Measurements from ENCODE around the gene DHX32.
A peak's percentile ranks its signal among the peaks of the same experiment; 100 is the strongest.
"Not testable (repeated sequence)": the region's sequence is repeated elsewhere in the genome, so short reads cannot be mapped to it uniquely, and the experiment has no call there.

The DHX32 gene

DNA sequence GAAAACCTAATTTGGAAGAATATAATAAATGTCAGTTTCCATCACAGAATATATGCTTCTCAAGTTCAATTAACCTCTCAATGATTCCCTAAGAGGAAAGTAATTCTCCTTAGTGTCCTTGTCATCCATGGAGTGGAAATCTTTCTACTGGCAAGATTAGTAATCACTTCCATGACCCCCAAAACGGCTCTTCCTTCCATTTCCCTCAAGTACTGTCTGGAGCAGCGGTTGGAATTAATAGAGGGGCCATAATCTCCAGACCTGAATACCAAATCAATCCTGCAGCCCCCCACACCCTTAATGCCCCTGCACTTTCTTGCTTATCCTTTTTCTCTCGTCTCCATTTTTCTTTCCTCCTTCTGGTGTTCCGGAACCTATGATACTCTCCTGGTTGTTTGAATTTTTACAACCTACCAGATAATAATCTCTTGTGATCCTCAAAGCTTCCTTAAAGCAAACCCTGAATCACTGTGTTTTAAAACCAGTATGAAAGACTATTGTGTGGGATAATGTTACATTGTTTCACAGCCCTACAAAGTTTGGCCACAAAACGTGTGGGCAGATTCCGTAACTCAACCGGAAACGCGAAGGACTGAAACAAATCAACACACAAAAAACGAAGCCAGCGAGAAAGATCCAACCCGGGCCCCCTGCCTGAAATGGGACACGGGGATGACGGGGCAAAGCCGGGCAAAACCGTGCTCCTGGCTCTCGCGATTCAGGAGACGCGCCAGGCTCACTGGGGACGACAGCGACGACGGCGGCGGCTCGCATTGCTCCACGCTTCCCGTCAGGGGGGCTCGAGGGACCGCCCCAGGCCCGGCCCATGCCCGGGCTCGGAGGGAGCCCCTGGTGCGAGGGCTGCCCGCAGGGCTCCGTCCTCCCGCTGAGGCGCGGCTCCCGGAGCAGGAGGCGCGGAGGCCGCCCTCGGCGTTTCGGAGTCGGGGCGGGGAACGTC lies 14.3 kb upstream of the DHX32 start:
- DNase-seq, result peak; percentile 7

DNA sequence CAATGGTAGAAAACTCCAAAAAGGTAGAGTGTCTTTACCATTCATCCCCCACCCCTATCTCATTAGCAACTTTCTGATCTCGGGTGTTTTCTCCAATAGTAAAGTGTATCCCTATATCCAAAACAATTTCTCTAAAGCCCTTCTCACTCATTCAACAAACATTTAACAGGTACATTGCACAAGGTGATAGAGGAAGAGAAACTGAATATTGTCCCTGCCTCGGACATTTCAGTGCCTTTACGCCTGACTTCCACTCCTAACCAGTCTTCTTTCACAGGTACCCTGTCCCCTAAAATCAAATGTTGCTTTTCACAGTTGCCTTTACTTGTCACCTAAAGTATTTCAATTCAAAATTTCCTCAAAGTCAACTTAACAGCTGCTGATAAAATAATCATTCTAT lies 13.1 kb upstream of the DHX32 start:
- DNase-seq, result not testable (repeated sequence)

DNA sequence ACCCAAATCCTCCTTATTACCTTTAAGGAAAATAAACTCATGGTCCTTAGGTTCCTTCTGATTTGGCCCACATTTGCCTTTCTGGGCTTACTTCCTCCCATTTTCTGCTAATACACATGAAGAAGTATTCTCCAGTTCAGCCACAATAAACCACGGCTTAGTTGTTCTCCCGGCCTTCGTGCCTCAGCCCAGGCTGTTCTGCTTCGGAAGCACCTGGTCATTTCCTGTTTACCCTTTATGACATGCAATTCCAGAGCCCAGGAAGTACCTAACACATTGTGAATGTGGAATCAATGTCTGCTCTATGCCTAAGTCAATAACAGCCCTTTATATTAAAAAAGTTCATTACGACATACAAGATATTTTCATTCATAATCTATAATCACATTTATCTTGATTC lies 11.3 kb upstream of the DHX32 start:
- DNase-seq, result not testable (repeated sequence)

DNA sequence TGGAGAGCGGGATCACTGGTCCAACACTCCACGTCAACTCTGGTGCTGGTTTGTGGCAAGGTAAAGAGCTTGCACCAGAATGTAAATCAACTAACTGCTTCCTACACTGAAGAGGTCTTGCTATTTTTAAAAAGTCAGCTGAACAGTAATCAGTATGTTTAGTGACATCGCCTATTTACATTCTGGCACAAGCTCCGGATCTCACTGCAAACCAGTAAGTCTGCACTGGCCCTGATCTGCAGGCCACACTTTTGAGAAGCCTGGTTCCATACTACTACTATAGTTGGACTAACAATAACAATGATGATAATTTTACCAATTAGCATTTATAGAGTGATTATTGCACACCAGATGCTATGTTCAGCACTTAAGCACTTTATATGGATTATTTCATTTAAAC lies 8.3 kb upstream of the DHX32 start:
- DNase-seq, result not testable (repeated sequence)

DNA sequence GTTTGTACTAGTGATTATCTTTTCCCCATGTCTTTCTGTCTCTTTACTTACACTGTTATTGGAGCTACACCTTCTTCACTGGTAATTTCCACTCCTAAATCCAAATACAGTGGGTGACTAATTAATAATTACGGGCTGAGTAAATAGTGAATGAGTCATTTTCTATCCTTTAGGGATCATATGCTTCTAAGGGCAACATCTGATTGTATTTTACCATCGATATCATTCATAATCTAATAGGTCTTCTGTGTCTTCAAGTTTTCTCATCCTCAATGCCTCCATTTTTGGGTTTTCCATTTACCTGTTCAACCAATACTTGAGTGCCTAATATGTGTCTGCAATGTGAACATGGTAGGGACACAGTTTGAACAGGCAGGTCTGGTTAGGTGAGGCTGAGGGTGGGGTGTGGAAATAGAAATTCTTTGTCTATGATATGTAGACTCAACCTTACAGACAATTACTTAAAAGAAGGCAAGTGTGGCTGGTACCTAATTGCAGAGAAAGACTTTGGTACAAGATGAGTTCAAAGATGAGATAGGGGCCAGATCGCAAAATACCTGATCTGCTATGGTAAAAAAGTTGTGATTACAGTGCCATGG lies 5.9 kb upstream of the DHX32 start:
- DNase-seq, result no peak

DNA sequence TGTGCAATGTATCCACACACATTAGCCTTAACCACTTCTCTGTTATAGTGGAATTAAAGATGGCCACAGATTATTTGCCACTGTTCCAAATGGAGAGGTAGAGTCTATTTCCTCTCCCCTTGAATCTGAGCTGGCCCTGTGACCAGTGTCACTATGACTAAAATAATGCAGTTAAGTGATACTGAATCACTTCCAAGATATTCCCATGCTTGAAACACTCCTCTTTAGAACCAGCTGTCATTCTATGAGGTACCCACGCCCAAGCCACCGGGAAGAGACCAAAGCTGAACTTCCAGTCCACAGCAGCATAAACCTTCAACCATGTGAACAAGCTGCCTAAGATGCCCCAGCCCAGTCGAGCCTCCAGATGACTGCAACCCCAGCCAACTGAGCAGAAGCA lies 2.1 kb upstream of the DHX32 start:
- no peak for DNase-seq

DNA sequence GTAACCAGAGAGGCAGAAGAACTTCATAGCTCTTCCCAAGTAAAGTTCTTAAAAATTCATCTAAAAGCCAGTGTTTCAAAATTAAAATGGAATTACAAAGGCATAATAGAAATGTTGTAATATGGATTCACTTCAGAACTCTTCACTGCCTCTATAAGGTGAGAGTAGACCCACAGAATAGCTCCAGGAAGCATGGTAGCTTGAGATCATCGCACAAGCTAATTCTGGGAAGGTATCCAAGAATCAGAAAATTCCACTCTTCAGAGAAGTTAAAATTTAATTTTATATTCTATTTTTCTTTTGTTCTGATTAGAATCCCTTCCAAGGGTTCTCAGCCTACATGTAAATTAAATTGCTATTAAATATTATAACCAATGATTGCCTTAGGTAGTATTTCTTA lies 1.5 kb upstream of the DHX32 start:
- DNase-seq, result no peak

DNA sequence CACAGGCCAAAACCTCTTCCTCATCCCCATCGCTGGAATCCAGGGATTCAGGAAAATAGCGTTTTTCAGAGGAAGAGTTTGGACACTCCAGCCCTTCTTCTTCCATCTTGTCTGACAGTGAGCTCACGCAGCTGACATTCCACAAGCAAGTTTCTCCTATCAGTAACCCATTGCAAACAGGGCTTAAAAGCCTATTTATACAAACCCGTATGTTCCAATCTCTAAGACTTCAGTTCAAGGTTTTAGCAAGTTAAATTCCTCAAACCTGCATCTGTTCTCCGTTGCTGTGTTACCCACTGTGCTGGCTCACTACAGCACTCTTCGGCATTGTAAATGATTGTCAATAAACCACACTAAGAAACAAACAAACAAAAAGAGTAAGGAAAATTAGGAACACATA lies 373 bp downstream of the DHX32 start:
- no peak for DNase-seq

DNA sequence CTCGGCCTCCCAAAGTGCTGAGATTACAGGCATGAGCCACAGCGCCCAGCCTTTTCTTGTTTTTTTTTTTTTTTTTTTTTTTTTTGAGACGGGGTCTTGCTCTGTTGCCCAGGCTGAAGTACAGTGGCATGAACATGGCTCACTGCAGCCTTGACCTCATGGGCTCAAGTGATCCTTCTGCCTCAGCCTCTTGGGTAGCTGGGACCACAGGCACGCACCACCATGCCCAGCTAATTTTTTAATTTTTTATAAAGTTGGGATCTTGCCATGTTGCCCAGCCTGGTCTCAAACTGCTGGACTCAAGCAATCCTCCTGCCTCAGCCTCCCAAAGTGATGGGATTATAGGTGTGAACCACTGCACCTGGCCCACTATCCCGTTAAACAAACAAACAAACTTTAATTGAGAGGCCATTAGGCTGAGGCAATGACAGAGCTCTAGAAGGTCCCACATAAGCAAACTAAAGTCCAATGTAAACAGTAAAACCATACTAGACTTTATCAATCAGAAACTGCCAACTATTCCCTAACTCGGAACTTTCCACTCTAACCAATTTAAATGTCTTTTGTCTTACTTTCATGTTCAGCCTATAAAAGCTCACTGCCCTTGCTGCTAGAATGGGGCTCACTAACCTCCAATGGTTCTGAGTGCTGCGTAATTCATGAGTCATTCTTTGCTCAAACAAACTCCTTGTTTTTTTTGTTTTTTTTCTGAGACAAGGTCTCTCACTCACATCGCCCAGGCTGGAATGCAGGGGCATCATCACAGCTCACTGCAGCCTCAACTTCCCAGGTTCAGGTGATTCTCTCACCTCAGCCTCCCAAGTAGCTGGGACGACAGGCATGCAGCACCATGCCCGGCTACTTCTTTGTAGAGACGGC lies 1.9 kb downstream of the DHX32 start:
- DNase-seq, result no peak

DNA sequence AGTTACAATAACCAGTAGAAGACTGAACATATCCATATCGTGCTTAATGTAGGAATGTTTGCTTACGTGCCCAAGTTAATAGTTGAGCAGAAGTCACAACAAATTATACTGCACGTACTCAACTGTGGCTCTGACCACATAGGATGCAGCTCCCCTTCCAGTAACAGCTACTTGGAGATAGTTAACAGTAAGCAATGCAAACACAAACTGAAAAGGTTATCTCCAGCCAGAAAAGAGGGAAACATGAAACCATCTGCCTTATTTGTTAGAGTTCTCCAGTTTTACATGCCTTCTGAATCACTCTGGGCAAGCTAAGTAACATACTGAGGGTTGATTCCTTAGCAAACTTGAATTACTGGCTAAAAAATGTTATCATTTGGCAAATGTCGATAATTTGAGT lies 9.8 kb downstream of the DHX32 start:
- no peak for DNase-seq

DNA sequence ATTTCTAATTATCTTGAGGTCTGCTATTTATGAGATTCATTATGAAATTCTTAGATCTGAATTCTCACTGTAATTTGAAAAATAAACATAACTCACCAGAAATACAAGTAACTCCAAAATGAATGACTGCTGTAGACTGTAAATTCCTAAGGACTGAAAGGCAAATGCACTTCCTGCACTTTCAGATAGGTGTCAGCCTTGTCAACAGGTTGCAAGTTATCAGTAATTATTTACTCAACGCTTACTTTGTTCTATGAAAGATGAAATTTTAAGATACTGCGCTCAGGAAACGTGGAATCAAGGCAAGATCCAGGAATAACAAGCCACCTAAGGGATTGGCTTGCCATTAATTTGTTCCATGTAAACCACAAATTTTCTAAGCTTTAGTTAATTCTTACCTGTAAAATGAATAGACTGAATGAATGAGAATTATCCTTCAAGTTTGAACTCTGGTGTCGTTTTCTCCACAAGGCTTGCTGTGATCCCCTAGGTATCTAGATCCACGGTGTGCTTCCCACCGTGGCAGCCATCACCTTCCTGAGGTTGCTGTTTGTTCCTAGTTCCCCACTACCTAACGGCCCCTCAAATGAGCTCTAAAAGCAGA lies 12.6 kb downstream of the DHX32 start:
- DNase-seq, result no peak

DNA sequence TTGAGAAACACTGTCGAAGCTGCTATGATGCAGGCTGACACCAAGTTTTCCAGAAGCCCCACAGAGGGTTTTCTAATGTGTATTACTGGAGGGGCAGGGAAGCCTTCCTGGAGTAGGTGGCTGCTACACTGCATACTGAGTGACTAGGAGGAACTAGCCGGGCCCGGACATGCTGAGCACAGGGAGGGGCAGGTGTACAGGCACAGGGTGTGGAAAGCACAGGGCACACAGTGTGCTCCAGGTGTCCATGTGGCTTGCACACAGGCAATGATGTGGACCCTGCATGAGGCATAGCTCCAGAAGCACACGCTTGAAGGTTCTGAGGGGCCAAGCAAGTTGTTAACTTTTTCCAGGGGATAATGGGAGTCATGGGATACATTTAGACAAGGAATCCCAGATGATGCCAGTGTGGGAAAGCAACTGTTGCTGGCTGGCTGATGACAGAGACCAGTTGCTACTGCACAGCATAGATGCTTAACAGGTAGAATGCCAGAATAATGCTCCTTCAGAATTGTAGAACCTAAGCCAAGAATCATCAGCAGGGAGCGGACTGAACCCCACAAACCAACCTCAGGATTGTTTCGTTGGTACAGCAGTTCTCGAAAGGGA lies 14.6 kb downstream of the DHX32 start:
- DNase-seq, result no peak

DNA sequence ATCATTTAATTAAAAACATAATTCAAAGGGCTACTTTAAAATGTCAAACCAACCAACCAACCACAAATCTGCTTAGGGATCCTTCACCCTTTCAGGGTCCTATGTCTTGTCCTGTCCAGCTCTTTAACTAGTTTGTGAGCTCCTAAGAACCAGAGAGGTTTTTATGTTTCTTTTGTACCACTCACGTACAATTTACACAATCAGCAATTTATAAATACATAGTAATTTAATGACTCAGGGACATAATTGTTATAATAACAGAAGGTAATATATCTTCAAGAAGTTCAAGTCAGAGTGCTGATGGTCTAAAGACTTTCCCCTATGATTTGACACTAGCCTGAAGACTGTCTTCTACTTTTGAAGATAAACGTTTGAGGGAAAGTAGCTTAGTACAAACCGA lies 16.0 kb downstream of the DHX32 start:
- no peak for DNase-seq

DNA sequence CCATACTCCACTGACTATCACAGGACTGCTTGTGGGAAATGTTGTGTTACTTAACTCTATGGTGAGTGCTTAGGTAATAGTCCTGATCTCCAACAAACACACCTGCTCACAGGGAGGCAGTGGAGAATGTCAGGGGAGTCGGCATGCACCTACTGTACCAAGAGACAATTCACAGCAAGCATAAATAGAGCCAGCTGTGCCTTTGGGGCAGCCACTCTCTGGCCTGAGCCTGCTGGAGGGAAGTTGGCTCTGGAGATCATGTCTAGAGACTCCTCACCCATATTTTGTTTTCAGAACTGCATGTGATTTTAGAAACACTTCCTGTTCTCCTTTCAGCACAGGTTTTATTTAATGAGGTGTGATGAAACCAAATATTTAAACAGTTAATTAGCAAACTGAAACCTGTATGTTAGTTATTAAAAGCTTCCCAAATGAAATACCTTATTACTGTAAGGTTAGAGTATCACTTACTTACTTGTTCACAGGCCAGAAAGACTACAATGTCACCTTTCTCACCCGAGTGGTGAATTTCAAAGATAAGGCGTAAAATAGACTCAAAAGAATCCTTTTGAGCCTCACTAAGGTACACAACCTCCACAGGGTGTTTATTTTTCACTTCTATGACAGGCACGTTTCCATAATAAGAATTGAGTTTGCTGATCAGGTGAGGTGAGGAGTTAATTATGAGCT lies 21.8 kb downstream of the DHX32 start:
- DNase-seq, result no peak

DNA sequence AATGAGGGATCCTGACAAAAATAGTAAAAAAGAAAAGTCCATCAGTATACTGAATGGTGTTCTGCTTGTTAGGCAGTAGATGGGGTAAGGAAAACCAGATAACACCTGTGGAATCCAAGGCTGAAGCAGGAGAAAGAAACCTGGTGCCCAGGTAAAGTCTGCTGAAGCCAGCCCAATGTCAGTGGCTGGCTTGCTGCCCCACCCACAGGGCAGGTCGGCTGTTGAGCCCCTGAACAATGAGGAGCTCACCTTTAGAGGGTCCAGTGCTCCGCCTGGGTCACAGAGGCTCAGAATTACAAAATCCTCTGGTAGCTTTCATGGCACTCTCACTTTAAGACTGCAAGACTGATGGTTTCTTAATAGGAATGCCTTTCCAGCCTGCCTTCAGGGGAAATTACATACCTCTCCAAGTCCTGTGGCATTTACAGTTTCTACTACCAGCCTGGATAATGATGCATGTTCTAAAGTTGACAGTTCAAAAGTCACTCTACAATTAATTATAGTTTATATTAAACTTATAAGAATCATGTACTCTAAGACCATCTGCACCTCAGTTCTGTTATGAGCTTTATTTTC lies 23.8 kb downstream of the DHX32 start:
- no peak for DNase-seq

DNA sequence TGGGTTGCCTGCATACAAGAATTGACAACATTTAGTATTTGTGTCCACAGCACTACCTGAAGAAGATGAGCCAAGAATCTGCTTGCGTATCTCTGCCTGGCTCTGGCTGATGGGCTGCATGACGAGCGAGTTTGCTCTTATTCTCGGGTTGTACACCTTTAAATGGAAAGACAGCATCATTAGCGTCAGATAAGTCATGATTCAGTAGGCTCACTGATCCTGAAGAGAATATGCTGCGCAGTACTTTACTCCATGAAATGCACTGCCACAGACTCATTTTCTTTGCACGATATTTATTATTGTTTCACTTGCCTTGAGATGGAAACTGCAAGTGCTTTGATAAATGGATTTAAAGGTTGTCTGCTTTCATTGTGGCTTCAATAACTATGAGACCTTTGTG lies 28.6 kb downstream of the DHX32 start:
- DNase-seq, result no peak

DNA sequence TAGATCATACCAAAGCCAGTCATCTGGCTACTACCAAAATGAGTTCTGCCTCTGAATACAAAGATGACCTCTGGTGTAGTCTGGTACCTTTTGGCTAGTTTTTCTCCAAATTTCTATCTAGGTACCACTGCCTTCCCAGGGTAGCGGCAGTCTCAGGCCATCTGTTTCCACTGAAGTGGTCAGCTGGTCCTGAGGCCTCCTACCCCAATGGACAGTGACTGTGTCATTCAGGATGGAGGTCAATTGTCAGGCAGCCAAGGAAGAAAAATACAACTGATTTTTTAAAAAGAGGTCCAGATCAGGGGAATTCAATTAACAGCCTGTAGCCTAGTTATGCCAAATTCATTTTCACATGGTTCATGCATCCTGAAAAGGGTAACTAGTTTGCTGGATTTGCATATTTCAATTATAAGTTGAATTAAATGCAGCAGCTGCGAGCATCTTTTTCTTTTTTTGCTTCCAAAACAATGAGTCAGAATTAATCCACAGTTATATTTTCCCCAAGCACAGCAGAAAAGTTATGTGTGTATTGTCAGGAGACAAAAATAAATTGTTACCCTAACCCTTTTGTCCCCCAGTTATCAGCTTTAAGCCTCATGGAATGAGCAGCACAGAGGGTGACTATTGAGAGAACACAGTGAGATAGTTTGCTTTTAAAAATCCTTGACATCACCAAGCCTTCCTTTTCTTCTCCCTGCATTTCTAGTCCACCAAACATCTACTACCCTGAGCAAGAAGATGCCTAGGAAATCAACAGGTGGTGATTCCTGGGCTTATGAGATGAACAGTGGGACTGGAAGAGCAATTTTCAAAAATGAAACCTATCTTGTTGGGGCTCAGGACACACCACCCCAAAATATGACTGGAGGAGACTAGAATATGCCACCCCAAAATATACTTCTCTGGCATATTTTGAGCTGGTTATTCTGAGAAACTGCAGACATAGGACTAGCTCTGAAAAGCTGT lies 30.0 kb downstream of the DHX32 start:
- no peak for DNase-seq

DNA sequence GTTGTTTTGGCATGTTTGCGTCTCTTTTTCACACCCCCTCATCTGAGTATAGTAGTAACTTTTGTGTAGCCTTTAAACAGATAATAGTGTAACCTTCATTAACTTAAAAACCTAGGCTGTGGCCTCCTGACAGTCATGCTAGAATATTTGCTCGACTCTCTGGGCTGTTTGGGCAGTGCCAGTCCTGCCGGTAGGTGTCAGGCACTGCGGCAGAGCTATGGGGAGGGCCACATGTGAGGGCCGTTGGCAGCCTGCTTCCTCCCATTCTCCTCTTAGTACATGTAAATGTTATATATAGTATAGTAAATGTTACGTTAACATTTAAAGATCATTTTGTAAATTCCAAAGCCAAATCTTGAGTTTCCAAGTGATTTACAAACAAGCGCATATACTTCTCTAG lies 31.6 kb downstream of the DHX32 start:
- DNase-seq, result no peak

DNA sequence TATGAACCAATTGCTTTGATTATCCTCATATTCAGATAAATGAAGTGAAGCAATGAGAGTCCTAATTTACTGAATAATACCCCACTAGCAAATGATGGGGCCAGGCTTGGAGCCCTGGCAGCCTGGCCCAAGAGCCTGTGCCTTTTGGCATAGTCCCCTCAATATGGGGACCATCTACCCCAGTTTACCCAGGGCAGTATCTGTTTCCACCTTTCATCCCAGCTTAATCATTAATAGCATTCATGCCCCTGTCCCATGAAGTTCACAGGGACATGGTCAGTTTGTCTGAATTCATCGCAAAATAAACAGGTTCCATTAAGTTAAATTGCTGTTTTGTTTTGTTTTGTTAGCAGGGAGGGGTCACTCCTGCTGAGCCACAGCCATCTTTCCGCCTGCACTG lies 32.2 kb downstream of the DHX32 start:
- DNase-seq, result no peak

DNA sequence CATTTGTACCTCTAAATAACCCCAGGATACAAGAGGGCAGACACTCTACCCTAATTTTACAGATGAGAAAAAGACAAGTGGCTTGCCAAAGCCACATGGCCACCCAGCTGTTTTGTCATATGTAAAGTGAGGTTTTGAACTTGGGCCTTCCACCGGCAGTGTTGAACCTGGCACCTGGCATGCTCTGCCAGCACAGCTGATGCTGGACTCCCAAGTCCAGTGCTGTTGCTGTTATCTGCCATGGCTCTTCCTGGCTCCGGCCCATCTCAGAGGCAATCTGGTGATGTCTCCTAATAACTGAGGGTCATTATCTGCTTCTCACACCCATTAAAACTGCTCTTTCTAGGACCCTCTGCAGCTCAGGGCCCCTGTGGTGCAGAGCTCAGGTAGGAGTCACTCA lies 32.7 kb downstream of the DHX32 start:
- DNase-seq, result no peak
